CD4-positive, alpha-beta T cell (primary cell): ENCODE data around the gene XG. TPM values are rescaled to one million over a fixed set of nuclear protein-coding genes. Genes with fewer than 3 reads are reported as not detected.

ENCODE experiments used
- ATAC-seq: fragments of 200-7000 bp; cut with Tn5 transposase; one replicate; pipeline ENCODE4 v1.10.0; 2022; ENCODE audit warnings: mild to moderate bottlenecking; ENCODE audit not compliant: poor library complexity
- CTCF ChIA-PET: fragments of 350-600 bp; sonication (Branson Sonifier 250); formaldehyde crosslinking; loops from one replicate; lab custom pipeline; 2021; ENCODE audit warnings: antibody characterized with exemption, inconsistent platforms; lab: Charles Lee
- POLR2A ChIA-PET: fragments of 350-600 bp; sonication (Branson Sonifier 250); formaldehyde crosslinking; loops from one replicate; lab custom pipeline; 2021; ENCODE audit warnings: antibody characterized with exemption, inconsistent platforms; lab: Charles Lee
- DNase-seq, 14 experiments: peaks; one replicate each; pipeline ENCODE4 v3.0.0-alpha.2; 2013 to 2020; ENCODE audit warnings: mixed read lengths in 2 of 14
- H3K27ac ChIP-seq, 2 donors: one replicate each; pipeline versions ENCODE4 v1.5.1 to v1.7.0; 2013; ENCODE audit warnings: low read length in 2 of 2, low read depth in 1 of 2, mild to moderate bottlenecking in 1 of 2
- H3K27me3 ChIP-seq, 2 experiments: 1 replicate in 1 of 2; 2 replicates in 1 of 2; pipeline versions ENCODE4 v1.6.1 to v1.7.0; 2013; ENCODE audit warnings: low read length in 2 of 2, control low read depth in 1 of 2, mild to moderate bottlenecking in 1 of 2, moderate library complexity in 1 of 2; ENCODE audit not compliant: insufficient read depth in 2 of 2, control insufficient read depth in 1 of 2
- H3K36me3 ChIP-seq: one replicate; pipeline ENCODE4 v1.6.1; 2013; ENCODE audit warnings: low read length, control low read depth; ENCODE audit not compliant: insufficient read depth
- H3K4me1 ChIP-seq: one replicate; pipeline ENCODE4 v1.6.1; 2013; ENCODE audit warnings: low read length, control low read depth; ENCODE audit not compliant: insufficient read depth
- H3K4me3 ChIP-seq: one replicate; pipeline ENCODE4 v1.5.1; 2013; ENCODE audit warnings: mild to moderate bottlenecking, low read length, moderate library complexity
- H3K9me3 ChIP-seq, 2 experiments: 1 replicate in 1 of 2; 2 replicates in 1 of 2; pipeline versions ENCODE4 v1.6.1 to v1.7.0; 2013; ENCODE audit warnings: low read length in 2 of 2, mild to moderate bottlenecking in 2 of 2, control low read depth in 1 of 2, moderate library complexity in 1 of 2; ENCODE audit not compliant: control insufficient read depth in 1 of 2, insufficient read depth in 1 of 2
- H3K27ac Mint-ChIP-seq: one replicate; pipeline ENCODE4 v1.8.0; 2020; ENCODE audit warnings: mixed read lengths
- H3K27me3 Mint-ChIP-seq: one replicate; pipeline ENCODE4 v1.8.0; 2021; ENCODE audit warnings: mixed read lengths
- H3K36me3 Mint-ChIP-seq: one replicate; pipeline ENCODE4 v1.8.0; 2021; ENCODE audit warnings: low read depth, mixed read lengths
- H3K4me1 Mint-ChIP-seq: one replicate; pipeline ENCODE4 v1.8.0; 2021; ENCODE audit warnings: low read depth, mixed read lengths
- H3K4me3 Mint-ChIP-seq: one replicate; pipeline ENCODE4 v1.8.0; 2020; ENCODE audit warnings: mild to moderate bottlenecking, mixed read lengths
- H3K9me3 Mint-ChIP-seq: one replicate; pipeline ENCODE4 v1.8.0; 2020; ENCODE audit warnings: mixed read lengths
- intact Hi-C, 2 experiments: fragments of 100-400 bp; cut with DNase I in 1 of 2; cut with micrococcal nuclease in 1 of 2; formaldehyde crosslinking; loops; one replicate each; pipeline versions ENCODE4 v1.15.1 to v1.9.0; 2023 to 2025; cut with DNase I, micrococcal nuclease
- total RNA-seq, 174 experiments: library from RNA in 2 of 174; stranded (reverse) in 2 of 174; gene quantifications; one replicate each; pipeline ENCODE4 v1.2.3 and lab custom pipeline; 2021 to 2026
- TF ChIP-seq, protein P1 (sequence below): fragments of 200-600 bp; IDR thresholded peaks from one replicate; pipeline ENCODE4 v1.8.0; 2022; ENCODE audit warnings: antibody characterized with exemption, mild to moderate bottlenecking

Gene XG
- total RNA-seq, 2 experiments from 2014 or later, result not detected

GRCh38 chrX:2732076-2732475 is 19.8 kb upstream of the XG start:
- Histone ChIP-seq H3K9me3 (no peaks in the 10 kb centered on the region), H3K27me3 (no peaks in the 10 kb centered on the region), H3K36me3 (peaks cover 65% of the 10 kb centered on the region), H3K4me1 (no peaks in the 10 kb centered on the region), H3K4me3 (no peak overlapping the region), H3K27ac (no peak overlapping the region)
- Mint-ChIP-seq H3K36me3 (peaks cover 88% of the 10 kb centered on the region), H3K9me3 (no peaks in the 10 kb centered on the region), H3K27ac (no peak overlapping the region), H3K4me3 (no peak overlapping the region), H3K27me3 (no peaks in the 10 kb centered on the region), H3K4me1 (no peaks in the 10 kb centered on the region)
- ATAC-seq (no peak), DNase-seq (no peak)
- intact Hi-C loops, result loop anchor here in 1 of 2 experiments (5.0 kb wide), 1 partner anchor 40 kb away; the partner anchor contains the start of gene CD99
- ChIA-PET POLR2A (no interaction called here), CTCF (no interaction called here)
- TF ChIP-seq, protein P1, sequence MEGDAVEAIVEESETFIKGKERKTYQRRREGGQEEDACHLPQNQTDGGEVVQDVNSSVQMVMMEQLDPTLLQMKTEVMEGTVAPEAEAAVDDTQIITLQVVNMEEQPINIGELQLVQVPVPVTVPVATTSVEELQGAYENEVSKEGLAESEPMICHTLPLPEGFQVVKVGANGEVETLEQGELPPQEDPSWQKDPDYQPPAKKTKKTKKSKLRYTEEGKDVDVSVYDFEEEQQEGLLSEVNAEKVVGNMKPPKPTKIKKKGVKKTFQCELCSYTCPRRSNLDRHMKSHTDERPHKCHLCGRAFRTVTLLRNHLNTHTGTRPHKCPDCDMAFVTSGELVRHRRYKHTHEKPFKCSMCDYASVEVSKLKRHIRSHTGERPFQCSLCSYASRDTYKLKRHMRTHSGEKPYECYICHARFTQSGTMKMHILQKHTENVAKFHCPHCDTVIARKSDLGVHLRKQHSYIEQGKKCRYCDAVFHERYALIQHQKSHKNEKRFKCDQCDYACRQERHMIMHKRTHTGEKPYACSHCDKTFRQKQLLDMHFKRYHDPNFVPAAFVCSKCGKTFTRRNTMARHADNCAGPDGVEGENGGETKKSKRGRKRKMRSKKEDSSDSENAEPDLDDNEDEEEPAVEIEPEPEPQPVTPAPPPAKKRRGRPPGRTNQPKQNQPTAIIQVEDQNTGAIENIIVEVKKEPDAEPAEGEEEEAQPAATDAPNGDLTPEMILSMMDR, result no peak

DNA sequence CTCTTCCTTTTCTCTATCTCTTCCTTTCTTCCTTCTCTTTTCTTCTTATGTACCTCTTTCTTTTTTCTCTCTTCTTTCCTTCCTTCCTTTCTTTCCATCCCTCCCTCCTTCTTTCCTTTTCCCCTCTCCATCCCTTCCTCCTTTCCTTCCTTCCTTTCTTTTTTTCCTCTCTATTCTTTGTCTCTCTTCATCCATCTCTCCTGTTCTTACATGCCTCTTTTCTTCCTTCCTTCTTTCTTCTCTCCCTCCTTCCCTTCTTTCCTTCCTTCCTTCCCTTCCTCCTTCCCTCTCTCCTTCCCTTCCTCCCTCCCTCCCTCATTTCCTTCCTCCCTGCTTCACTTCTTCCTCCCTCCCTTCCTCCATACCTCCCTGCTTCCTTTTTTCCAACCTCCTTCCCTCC is 19.2 kb upstream of the XG start:
- Mint-ChIP-seq H3K27ac (no peak overlapping the region), H3K27me3 (no peaks in the 10 kb centered on the region), H3K4me1 (no peaks in the 10 kb centered on the region), H3K4me3 (no peak overlapping the region), H3K9me3 (no peaks in the 10 kb centered on the region), H3K36me3 (peaks cover 84% of the 10 kb centered on the region)
- no peaks in the 10 kb centered on the region for H3K27me3 ChIP-seq
- no peak overlapping the region for H3K27ac ChIP-seq
- peaks cover 62% of the 10 kb centered on the region for H3K36me3 ChIP-seq
- H3K4me3 ChIP-seq, result no peak overlapping the region
- intact Hi-C loops, result loop anchor here in 1 of 2 experiments (5.0 kb wide), 1 partner anchor 40 kb away; the partner anchor contains the start of gene CD99
- DNase-seq, result no peak
- ChIA-PET POLR2A (no interaction called here), CTCF (no interaction called here)
- no peaks in the 10 kb centered on the region for H3K9me3 ChIP-seq
- ATAC-seq, result no peak
- no peaks in the 10 kb centered on the region for H3K4me1 ChIP-seq
- TF ChIP-seq, protein P1, result no peak

GRCh38 chrX:2733286-2733685 is 18.6 kb upstream of the XG start:
- peak overlapping the region; percentile 5 for H3K27ac Mint-ChIP-seq

More at GRCh38 chrX:2733286-2733685, 18.6 kb upstream of the XG start:
- no peaks in the 10 kb centered on the region for H3K27me3 Mint-ChIP-seq
- no peaks in the 10 kb centered on the region for H3K4me1 Mint-ChIP-seq
- TF ChIP-seq, protein P1, result no peak
- H3K36me3 Mint-ChIP-seq, result peaks cover 84% of the 10 kb centered on the region
- no peak overlapping the region for H3K4me3 Mint-ChIP-seq
- no peak overlapping the region for H3K27ac ChIP-seq
- H3K9me3 ChIP-seq, result no peaks in the 10 kb centered on the region
- H3K4me1 ChIP-seq, result no peaks in the 10 kb centered on the region
- DNase-seq, result no peak
- peaks cover 58% of the 10 kb centered on the region for H3K36me3 ChIP-seq
- ATAC-seq, result no peak
- H3K4me3 ChIP-seq, result no peak overlapping the region
- intact Hi-C loops, result loop anchor here in 1 of 2 experiments (5.0 kb wide), 1 partner anchor 41 kb away; the partner anchor contains the start of gene CD99
- H3K27me3 ChIP-seq, result no peaks in the 10 kb centered on the region
- CTCF ChIA-PET, result no interaction called here
- POLR2A ChIA-PET, result no interaction called here
- H3K9me3 Mint-ChIP-seq, result no peaks in the 10 kb centered on the region
